GM21526 (cell line): Measurements from ENCODE around the gene COLGALT1.
"Not testable (repeated sequence)": the region's sequence is repeated elsewhere in the genome, so short reads cannot be mapped to it uniquely, and the experiment has no call there.

Source experiments
- ATAC-seq: cut with Tn5 transposase; IDR thresholded peaks from one replicate; pipeline ENCODE4 v1.9.1; 2021; ENCODE audit warnings: moderate library complexity; ENCODE audit not compliant: unreplicated experiment, low FRiP score

The COLGALT1 gene

DNA sequence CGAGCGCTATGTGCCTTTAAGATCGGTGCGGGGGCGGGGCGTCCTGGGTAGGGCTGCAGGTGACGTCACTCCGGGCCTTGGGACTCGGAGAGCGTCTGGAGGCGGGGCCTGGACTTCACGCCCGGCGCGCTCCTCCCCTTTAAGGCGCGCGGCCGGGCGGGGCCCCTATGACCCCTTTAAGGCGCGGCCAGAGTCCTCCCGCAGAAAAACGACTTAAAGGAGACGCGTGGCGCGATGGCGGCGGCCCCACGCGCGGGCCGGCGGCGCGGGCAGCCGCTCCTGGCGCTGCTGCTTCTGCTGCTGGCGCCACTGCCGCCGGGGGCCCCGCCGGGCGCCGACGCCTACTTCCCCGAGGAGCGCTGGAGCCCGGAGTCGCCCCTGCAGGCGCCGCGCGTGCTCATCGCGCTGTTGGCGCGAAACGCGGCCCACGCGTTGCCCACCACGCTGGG, at the start of gene COLGALT1:
TSS of gene COLGALT1 (plus strand) at position 170 of the 449 bp plus-strand sequence. CDS start at position 235, 65 bp downstream.
- ATAC-seq, result peak; percentile 68

DNA sequence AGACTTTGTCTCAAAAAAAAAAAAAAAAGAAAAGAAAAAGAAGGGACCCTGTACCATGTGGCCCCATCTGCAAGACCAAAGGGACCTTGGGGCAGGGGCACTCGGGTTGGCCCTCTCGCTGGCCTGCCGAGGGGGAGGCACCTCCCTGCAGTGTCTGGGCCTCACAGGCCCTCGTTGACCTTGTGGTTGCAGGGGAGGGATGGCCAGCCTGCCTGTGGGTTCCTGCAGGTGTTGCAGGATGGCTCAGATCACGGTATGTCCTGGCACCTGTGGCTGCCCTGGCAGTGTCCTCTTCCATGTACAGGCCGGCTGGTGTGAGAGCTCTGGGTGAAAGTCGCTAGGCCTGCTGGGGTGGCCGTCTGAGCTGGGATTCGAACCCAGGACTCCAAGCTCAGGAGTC, 48.7 kb upstream of the COLGALT1 start:
- ATAC-seq, result no peak

DNA sequence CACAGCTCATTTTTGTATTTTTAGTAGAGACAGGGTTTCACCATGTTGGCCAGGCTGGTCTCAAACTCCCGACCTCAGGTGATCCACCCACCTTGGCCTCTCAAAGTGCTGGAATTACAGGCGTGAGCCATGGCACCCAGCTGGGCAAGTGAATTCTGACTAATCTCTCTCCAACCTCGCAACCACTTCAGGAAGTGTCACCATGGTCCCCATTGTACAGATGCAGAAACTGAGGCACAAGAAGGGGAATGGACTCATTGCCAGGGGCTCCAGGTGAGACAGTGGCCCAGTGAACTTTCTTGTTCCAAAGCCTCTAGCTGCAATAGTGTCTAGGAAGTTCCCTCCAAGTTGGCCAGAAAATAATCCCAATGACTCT, 46.9 kb upstream of the COLGALT1 start:
- not testable (repeated sequence) for ATAC-seq

DNA sequence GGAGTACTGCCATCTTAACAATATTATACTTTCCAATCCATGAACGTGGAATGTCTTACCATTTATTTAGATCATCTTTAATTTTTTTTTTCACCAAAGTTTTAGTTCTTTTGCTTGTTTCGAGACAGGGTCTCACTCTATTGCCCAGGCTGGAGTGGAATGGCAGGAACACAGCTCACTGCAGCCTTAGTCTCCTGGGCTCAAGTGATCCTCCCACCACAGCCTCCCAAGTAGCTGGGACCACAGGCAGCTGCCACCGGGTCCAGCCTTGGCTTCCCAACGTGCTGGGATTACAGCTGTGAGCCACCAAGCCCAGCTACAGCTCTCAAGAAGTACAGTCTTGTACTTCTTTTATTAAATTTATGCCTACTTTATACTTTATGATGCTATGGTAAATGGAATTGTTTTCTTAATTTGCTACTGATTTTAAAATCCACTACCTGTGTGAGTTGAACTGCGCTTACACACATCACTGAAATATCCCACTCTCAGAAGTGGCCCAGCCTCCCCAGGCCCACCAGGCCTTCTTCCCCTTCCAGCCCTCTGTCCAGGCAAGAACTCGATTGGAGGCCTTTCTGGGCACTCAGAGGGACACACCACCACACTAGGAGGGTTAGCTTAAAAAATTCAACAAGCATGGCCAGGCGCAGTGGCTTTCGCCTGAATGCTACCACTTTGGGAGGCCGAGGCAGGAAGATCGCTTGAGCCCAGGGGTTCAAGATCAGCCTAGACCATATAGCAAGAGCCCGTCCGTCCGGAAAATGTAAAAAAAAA, 45.0 kb upstream of the COLGALT1 start:
- ATAC-seq, result no peak

DNA sequence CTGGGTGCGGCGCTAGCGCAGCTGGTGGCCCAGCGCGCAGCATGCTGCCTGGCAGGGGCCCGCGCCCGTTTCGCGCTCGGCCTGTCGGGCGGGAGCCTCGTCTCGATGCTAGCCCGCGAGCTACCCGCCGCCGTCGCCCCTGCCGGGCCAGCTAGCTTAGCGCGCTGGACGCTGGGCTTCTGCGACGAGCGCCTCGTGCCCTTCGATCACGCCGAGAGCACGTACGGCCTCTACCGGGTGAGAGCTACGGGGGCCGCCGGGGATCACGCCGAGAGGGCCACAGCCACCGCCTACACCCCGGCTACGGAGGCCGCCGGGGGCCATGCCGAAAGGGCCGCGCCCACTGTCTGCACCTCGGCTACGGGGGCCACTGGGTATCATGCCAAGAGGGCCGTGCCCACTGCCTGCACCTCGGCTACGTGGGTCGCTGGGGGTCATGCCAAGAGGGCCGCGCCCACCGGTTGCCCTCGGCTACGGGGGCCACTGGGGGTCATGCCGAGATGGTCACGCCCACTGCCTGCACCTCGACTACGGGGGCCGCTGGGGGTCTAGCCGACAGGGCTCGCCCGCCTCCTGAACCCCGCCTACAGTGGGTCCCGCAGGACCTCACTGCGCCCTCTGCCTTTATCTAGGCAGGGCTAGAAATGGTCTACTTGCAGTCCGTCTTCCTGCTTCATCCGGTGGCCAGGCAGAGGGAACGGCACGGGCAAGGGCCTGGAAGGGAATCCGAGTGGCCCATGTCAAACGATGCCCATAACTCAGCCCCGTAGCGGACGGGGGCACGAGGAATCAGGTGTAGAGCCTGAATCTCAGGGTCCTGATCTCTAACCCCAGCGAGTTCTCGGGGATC, 43.5 kb upstream of the COLGALT1 start:
- ATAC-seq, result peak; percentile 64

DNA sequence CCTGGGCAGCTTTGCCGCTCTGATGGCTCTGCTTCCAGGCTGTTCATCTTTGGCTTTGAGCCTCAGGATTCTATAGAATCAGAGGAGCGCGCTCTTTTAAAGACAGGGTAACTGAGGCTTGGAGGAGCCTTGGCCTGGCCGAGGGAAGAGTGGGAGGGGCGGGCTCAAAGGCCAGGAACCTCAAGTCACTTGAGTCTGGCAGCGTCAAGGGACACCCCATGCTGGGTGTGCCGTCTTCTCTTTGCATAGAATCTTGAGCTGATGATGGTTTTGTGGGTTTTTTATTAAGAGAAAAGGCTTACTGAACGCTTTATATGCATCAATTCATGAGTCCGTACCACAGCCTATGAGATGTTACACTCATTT, 42.9 kb upstream of the COLGALT1 start:
- no peak for ATAC-seq

DNA sequence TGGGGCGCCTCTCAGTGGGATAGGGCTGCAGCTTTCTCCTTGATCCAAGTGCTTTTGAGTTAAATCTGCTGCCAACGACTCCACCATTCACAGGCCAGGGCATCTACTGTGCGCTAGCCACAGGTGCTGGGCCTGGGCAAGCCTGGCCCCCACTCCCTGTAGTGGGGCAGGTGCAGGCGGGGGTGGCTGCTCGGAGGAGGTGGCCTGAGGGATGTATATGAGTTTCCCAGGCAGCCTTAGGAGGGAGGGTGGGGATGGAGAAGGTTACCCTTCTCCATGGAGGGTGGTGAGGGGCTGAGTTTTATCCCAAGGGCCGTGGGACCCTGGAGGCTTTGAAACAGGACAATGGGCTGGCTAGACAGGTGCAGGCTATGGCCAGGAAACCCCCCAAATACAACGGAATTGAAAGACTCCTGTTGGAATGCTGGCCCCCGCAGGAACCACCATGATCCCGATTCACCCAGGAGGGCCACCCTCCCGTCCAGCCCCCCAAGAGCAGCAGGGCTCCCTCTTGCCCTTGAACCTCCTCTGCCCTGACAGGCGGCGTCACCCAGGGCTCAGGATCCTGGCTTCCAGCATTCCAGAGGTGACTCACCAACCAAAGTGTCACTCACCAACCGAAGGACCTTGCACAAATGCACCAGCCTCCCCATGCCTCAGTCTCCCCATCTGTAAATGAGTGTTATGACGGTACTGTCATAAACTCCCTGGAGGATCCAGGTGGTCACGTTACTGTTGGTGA, 39.9 kb upstream of the COLGALT1 start:
- ATAC-seq, result no peak

DNA sequence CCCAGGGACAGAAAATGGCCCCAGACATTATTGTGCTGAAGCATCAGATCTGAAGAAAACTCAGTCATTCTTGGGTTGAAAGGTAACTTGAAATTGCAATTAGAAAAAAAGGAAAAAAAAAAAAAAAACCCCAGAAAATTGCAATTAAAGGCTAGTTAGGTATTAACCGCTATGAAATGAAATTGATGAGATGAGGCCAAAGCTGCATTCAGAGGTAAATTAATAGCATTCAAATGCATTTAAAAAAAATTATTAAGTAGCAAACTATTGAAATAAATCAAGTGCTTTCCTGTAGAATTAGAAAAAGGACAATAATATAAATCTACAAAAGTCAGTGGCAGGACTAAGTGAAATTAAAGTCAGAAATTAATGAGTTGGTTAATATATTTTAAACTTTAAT, 37.6 kb upstream of the COLGALT1 start:
- ATAC-seq, result no peak

DNA sequence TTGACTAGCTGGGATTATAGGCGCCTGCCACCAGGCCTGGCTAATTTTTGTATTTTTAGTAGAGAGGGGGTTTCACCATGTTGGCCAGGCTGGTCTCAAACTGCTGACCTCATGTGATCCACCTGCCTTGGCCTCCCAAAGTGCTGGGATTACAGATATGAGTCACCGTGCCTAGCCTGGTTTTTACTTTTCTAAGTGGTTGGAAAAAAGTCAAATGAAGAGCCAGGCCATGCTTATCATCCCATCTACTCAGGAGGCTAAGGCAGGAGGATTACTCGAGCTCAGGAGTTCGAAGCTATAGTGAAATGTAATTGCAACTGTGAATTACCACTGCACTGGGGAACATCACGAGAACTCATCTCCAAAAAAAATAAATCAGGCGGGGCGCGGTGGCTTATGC, 36.8 kb upstream of the COLGALT1 start:
- ATAC-seq, result not testable (repeated sequence)

DNA sequence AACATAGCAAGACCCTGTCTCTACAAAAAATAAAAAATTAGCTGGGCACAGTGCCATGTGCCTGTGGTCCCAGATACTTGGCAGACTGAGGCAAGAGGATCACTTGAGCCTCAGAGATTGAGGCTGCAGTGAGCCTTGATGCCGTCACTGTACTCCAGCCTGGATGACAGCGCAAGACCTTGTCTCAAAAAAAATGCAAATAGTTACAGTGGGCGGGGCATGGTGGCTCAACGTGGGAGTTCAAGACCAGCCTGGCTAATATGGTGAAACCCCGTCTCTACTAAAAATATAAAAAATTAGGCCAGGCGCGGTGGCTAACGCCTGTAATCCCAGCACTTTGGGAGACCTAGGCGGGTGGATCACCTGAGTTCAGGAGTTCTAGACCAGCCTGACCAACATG, 35.5 kb upstream of the COLGALT1 start:
- no peak for ATAC-seq

DNA sequence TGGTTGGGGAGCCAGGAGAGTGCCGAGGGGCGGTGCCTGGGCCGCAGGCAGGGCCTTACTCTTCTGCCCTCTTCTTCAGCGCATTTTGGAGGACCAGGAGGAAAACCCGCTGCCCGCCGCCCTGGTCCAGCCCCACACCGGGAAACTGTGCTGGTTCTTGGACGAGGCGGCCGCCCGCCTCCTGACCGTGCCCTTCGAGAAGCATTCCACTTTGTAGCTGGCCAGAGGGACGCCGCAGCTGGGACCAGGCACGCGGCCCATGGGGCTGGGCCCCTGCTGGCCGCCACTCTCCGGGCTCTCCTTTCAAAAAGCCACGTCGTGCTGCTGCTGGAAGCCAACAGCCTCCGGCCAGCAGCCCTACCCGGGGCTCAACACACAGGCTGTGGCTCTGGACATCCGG, 34.6 kb upstream of the COLGALT1 start:
- ATAC-seq, result no peak

DNA sequence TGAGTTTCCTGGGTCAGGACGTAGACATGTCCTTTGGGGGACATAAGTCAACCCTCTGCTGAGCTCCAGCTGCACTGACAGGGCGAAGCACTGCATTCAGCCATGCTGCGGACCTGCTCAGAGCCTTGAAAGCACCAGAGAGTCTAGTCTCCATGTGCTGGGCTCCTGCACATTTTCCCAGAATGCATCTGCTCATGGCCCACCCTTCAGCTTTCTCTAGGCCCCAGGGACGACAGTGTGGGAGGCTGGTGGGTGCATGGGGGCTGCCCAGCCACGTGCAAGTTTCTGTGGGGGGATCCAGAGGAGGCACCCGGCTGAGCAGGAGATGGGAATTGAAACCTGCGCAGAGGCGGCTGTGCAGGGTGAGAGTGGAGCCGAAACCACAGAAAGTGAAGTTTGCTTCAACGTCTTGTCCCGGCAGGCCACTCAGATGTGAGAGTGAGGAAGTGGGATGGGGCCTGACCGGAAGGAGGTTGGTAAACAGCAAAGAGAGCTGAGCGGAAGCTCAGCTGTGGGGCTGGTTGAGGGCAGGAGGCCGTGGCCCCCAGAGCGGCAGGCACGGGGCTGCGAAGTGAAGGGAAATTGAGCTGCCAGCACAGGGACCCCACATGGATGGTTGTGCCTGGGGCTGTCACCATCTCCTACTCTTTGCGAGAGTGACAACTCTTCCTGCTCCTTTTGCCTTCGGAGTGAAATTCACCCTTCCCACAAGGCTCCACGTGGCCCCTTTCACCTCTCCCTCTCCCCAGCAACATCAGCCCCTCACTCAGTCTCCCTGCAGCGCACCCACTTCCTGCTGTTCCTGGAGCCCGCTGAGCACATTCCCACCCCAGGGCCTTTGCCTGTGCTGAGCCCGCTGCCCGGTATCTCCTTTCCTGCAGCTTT, 32.2 kb upstream of the COLGALT1 start:
- ATAC-seq, result peak; percentile 61

DNA sequence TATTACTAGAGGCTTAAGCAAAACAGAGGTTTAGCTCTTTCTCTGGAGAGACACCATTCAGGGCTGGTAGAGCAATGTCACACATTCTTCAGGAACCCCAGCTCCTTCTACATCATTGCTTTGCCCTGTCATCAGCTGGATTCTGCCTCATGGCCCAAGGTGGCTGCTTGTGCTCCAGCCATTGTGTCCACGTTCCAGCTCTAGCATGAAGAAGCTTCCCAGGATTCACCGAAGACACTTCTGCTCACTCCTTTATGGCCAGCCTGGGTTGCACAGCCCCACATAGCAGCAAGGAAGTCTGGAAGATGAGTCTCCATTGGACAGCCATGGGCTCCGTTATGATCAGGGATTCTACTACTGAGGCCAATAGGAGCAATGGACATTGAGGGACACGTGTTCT, 30.8 kb upstream of the COLGALT1 start:
- ATAC-seq, result no peak

DNA sequence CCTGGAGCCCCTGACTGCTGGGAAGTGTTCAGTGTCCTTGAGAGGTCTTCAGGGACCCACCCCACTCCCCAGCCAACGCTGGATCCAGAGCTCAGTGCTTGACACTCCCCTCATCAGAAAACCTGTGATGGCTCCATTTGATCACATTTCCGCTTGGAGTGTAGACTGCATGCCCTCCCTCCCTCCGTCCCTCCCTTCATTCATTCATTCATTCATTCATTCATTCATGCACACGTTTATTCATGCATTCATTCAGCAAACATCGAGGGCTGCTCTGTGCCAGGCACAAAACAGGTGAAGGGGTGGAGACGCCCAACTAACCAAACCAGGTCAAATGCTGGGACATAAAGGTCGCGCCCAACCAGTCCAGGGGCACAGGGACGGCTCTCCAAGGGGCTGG, 30.3 kb upstream of the COLGALT1 start:
- ATAC-seq, result no peak

DNA sequence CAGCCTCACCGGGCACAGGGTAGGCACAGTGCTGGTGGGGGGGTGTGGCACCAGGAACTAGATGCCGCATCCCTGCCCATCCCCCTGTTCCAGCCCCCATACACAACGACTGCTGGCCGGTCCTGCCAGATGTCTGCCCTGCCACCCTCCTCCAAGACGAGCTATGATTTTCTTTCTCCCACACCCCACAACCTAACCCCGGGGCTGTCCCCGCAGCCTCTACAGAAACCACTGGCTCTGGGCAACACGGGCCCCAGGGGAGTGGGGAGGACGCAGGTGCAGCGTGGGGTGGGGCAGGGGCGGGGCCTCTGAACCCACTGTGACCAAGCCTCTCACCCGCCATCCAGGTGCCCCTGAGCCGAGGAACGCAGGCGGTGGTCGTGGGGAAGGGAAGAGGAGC, 28.5 kb upstream of the COLGALT1 start:
- no peak for ATAC-seq

DNA sequence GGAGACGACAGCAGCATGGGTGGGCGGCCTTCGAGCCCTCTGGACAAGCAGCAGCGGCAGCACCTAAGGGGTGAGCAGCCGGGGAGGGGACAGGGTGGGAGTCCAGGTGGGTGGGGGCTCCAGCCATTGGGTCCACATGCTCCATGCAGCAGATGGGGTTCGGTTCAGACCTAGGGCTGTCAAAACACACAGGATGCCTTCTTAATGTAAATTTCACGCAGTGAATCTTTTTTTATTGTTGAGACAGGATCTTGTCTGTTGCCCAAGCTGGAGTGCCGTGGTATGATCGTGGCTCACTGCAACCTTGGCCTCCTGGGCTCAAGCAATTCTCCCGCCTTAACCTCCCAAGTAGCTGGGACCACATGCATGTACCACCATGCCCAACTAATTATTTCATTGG, 28.1 kb upstream of the COLGALT1 start:
- no peak for ATAC-seq

DNA sequence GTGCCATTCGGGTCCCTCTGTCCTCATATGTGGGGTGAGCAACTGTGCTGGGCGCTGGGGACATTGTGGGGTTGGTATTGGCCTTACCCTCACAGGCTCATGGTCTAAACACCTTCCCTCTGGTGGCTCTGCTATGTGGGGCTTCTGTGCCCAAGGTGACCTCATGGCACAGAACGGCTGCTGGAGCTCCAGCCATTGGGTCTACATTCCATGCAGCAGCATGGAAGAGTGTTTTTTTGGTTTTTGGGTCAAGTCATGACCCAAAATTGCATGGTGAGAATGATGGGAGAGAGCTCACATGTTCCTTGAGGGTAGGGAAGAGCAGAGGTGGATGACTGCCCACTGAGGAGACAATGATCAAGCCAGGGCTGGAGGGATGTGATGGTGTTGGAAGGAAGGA, 26.8 kb upstream of the COLGALT1 start:
- no peak for ATAC-seq

DNA sequence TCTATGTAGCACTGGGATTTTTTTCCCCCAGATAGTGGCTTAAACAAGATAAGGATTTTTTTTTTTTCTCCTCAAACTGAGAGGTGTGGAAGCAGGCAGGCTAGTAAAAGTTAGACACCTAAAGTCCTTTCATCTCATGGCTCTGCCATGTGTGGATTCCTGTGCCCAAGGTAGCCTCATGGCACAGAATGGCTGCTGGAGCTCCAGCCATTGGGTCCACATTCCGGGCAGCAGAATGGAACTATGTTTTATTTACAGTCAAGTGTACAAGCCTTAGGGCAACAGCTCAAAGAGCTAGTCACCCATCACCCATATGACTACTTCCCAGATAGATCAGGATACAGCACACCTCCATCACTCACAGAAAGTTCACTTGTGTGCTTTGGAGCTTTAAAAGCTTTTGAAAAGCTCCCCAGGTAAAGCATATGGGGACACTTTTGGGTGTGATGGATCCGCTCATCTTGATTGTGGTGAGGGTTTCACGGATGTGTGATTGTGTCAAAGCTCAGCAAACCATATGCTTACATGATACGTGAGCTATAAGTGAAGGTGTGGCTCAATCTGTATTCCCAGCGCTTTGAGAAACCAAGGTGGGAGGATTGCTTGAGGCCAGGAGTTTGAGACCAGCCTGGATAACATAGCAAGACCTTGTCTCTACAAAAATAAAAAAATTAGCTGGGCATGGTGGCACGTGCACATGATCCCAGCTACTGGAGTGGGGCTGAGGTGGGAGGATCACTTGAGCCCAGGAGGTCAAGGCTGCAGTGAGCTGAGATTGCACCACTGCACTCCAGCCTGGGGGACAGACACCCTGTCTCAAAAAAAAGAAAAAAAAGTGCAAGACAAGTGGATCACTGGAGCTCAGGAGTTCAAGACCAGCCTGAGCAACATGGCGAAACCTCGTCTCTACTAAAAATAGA, 25.9 kb upstream of the COLGALT1 start:
- no peak for ATAC-seq

DNA sequence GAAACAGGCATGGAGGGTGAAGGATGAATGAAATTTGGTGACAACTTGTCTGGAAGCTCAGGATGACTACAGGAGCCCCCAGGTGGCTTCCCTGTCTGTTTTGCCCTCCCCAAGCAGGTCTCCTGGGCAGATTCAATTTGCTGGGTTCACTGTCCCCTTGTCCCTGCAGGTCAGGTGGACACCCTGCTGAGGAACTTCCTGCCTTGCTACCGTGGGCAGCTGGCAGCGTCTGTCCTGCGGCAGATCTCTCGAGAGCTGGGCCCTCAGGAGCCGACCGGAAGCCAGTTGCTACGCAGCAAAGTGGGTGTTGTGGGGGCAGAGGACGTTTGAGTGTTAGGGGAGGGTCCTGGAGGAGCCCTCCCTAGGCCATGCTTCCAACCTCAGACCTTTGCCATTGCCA, 24.9 kb upstream of the COLGALT1 start:
- ATAC-seq, result no peak
